ENCODE data around the gene RNF31. TPM values are rescaled to one million over a fixed set of nuclear protein-coding genes. Genes with fewer than 3 reads are reported as not detected.
A peak's percentile ranks its signal among the peaks of the same experiment; 100 is the strongest.

RNF31 gene
- total and polyA plus RNA-seq, 2 of the 13 experiments (the other 11 are each of a cell fraction or from before 2014, with no cell fraction given) = 48.2 to 86.8 TPM

DNA sequence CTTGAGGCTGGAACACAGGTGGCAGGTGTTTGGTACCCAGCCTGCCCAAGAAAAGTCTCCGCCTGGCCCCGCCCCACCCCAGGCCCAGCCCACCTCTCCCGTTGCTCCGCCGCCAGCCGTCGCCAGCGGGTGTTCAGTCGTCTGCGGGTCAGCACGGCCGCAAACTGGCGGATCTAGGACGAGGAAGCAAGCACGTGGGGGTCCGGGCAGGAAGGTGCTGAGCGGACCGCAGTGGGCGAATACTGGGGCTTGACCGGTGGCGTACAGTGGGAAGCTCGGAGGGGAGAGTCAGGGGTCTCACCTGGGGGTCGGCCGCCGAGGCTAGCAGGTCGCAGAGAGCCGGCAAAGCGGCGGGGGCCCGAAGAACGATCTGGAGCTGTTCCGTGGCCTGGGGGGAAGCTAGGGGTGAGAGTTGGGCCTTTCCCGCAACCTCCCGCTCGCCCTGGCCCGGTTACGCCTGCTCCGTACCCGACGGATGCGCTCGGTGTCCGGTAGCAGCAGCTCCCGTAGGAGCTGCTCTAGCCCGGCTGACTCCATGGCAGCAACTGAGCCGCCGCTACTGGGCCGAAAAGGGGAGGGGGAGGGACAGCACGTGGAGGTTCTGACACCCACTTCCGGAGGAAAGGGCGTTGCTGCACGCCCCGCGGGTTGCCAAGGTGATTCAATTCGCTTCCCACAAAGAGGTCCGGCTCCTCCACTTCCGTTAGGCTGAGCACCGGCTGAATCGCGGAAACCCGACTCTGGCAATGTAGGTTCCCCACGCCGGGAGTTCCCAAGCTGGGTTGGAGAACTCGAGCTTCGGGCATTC lies 41.2 kb downstream of the RNF31 start, which contains the start of gene IPO4 (continued):
- TF ChIP-seq POLR2G (IDR thresholded peaks at IDR 0.05; ENCODE audit: low read depth, low read length) = peak; percentile 100
- TF ChIP-seq, protein P1, sequence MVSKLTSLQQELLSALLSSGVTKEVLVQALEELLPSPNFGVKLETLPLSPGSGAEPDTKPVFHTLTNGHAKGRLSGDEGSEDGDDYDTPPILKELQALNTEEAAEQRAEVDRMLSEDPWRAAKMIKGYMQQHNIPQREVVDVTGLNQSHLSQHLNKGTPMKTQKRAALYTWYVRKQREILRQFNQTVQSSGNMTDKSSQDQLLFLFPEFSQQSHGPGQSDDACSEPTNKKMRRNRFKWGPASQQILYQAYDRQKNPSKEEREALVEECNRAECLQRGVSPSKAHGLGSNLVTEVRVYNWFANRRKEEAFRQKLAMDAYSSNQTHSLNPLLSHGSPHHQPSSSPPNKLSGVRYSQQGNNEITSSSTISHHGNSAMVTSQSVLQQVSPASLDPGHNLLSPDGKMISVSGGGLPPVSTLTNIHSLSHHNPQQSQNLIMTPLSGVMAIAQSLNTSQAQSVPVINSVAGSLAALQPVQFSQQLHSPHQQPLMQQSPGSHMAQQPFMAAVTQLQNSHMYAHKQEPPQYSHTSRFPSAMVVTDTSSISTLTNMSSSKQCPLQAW (CRISPR knock-in tag; IDR thresholded peaks at IDR 0.05) = peak; percentile 94; the same call in 1 of the 2 replicates
- TF ChIP-seq, protein P2, sequence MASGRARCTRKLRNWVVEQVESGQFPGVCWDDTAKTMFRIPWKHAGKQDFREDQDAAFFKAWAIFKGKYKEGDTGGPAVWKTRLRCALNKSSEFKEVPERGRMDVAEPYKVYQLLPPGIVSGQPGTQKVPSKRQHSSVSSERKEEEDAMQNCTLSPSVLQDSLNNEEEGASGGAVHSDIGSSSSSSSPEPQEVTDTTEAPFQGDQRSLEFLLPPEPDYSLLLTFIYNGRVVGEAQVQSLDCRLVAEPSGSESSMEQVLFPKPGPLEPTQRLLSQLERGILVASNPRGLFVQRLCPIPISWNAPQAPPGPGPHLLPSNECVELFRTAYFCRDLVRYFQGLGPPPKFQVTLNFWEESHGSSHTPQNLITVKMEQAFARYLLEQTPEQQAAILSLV (CRISPR knock-in tag; IDR thresholded peaks at IDR 0.05; ENCODE audit: borderline replicate concordance) = peak; percentile 90
- TF ChIP-seq, protein P3, sequence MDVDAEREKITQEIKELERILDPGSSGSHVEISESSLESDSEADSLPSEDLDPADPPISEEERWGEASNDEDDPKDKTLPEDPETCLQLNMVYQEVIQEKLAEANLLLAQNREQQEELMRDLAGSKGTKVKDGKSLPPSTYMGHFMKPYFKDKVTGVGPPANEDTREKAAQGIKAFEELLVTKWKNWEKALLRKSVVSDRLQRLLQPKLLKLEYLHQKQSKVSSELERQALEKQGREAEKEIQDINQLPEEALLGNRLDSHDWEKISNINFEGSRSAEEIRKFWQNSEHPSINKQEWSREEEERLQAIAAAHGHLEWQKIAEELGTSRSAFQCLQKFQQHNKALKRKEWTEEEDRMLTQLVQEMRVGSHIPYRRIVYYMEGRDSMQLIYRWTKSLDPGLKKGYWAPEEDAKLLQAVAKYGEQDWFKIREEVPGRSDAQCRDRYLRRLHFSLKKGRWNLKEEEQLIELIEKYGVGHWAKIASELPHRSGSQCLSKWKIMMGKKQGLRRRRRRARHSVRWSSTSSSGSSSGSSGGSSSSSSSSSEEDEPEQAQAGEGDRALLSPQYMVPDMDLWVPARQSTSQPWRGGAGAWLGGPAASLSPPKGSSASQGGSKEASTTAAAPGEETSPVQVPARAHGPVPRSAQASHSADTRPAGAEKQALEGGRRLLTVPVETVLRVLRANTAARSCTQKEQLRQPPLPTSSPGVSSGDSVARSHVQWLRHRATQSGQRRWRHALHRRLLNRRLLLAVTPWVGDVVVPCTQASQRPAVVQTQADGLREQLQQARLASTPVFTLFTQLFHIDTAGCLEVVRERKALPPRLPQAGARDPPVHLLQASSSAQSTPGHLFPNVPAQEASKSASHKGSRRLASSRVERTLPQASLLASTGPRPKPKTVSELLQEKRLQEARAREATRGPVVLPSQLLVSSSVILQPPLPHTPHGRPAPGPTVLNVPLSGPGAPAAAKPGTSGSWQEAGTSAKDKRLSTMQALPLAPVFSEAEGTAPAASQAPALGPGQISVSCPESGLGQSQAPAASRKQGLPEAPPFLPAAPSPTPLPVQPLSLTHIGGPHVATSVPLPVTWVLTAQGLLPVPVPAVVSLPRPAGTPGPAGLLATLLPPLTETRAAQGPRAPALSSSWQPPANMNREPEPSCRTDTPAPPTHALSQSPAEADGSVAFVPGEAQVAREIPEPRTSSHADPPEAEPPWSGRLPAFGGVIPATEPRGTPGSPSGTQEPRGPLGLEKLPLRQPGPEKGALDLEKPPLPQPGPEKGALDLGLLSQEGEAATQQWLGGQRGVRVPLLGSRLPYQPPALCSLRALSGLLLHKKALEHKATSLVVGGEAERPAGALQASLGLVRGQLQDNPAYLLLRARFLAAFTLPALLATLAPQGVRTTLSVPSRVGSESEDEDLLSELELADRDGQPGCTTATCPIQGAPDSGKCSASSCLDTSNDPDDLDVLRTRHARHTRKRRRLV (CRISPR knock-in tag; IDR thresholded peaks at IDR 0.05) = peak; percentile 97
- TF ChIP-seq, protein P4, sequence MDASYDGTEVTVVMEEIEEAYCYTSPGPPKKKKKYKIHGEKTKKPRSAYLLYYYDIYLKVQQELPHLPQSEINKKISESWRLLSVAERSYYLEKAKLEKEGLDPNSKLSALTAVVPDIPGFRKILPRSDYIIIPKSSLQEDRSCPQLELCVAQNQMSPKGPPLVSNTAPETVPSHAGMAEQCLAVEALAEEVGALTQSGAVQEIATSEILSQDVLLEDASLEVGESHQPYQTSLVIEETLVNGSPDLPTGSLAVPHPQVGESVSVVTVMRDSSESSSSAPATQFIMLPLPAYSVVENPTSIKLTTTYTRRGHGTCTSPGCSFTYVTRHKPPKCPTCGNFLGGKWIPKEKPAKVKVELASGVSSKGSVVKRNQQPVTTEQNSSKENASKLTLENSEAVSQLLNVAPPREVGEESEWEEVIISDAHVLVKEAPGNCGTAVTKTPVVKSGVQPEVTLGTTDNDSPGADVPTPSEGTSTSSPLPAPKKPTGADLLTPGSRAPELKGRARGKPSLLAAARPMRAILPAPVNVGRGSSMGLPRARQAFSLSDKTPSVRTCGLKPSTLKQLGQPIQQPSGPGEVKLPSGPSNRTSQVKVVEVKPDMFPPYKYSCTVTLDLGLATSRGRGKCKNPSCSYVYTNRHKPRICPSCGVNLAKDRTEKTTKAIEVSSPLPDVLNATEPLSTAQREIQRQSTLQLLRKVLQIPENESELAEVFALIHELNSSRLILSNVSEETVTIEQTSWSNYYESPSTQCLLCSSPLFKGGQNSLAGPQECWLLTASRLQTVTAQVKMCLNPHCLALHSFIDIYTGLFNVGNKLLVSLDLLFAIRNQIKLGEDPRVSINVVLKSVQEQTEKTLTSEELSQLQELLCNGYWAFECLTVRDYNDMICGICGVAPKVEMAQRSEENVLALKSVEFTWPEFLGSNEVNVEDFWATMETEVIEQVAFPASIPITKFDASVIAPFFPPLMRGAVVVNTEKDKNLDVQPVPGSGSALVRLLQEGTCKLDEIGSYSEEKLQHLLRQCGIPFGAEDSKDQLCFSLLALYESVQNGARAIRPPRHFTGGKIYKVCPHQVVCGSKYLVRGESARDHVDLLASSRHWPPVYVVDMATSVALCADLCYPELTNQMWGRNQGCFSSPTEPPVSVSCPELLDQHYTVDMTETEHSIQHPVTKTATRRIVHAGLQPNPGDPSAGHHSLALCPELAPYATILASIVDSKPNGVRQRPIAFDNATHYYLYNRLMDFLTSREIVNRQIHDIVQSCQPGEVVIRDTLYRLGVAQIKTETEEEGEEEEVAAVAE (CRISPR knock-in tag; IDR thresholded peaks at IDR 0.05; ENCODE audit: borderline replicate concordance) = peak; percentile 97
- TF ChIP-seq GLI4 (CRISPR knock-in tag; IDR thresholded peaks at IDR 0.05; ENCODE audit: borderline replicate concordance) = peak; percentile 98; the same call in 1 of the 2 replicates
- peak; percentile 97 for TF ChIP-seq ZNF883 (CRISPR knock-in tag; IDR thresholded peaks at IDR 0.05; ENCODE audit: not compliant biosample characterization)
- TF ChIP-seq ZNF776 (CRISPR knock-in tag; IDR thresholded peaks at IDR 0.05) = peak; percentile 99
- TF ChIP-seq SATB2 (CRISPR knock-in tag; IDR thresholded peaks at IDR 0.05) = peak; percentile 92
- peak; percentile 92 for TF ChIP-seq ZNF329 (CRISPR knock-in tag; IDR thresholded peaks at IDR 0.05; ENCODE audit: low read depth)
- TF ChIP-seq ZNF282 (IDR thresholded peaks at IDR 0.05; ENCODE audit: partially characterized antibody) = no peak
- TF ChIP-seq CBX2 (IDR thresholded peaks at IDR 0.05; ENCODE audit: low read depth, low read length) = peak; percentile 80; the same call in 1 of the 2 replicates
- peak; percentile 98; the same call in 1 of the 2 replicates for TF ChIP-seq CBX2 (CRISPR knock-in tag; IDR thresholded peaks at IDR 0.05; ENCODE audit: low read depth)
- no peak for TF ChIP-seq ATF1 (CRISPR knock-in tag; IDR thresholded peaks at IDR 0.05)
- no peak; the same call in 1 of the 2 replicates for TF ChIP-seq SMARCC2 (IDR thresholded peaks at IDR 0.05)

Measured in HepG2 (cell line).